ENCODE data around the gene SEC24D. TPM values are rescaled to one million over a fixed set of nuclear protein-coding genes. Genes with fewer than 3 reads are reported as not detected.

The SEC24D gene
- total and polyA plus RNA-seq, 2 of the 8 experiments (the other 6 are each of a cell fraction or from before 2014, with no cell fraction given): 28.9 to 91.6 TPM

DNA sequence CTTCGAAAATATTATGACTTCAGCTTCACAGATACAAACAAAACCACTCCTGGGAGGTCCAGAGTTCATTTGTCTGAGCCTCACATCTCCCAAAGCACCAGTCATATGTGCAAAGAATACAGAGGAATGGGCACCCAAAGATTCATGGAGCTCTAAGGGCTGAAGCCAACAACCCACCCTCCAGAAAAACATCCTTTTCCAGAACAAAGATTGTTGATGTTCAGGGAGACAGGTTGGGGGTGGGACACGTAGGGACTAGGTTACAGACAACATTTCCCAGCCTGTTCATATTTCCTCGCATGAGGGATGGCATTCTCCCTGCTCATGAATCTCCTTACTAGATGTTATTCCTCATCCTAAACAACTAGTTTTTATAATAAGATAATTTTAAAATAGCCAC lies 79.5 kb downstream of the SEC24D start (continued):
- TF ChIP-seq CHD7 (IDR thresholded peaks at IDR 0.05; ENCODE audit: insufficient replicate concordance, low read length): no peak
